ENCODE data around the gene ZNF440. TPM values are rescaled to one million over a fixed set of nuclear protein-coding genes. Genes with fewer than 3 reads are reported as not detected.
A peak's percentile ranks its signal among the peaks of the same experiment; 100 is the strongest.
"Not testable (repeated sequence)": the region's sequence is repeated elsewhere in the genome, so short reads cannot be mapped to it uniquely, and the experiment has no call there.

ZNF440 gene
- total and polyA plus RNA-seq, 2 experiments from 2014 or later: 1.9 to 17.0 TPM

- Histone ChIP-seq H3K9me3 (ENCODE audit: low read depth) (no peaks in the 10 kb centered on the region), H2AFZ (no peak overlapping the region), H3K9me2 (replicated peaks; ENCODE audit: insufficient read depth) (no peaks in the 10 kb centered on the region), H3K36me3 (replicated peaks; ENCODE audit: insufficient read depth, low read depth) (no peaks in the 10 kb centered on the region), H3K79me2 (peaks cover 2% of the 10 kb centered on the region), H4K20me1 (ENCODE audit: insufficient read depth, poor library complexity, severe bottlenecking) (no peaks in the 10 kb centered on the region), H3K27ac (no peak overlapping the region), H3K4me1 (ENCODE audit: insufficient read depth) (no peaks in the 10 kb centered on the region), H3K27me3 (no peaks in the 10 kb centered on the region), H3K4me3 (no peak overlapping the region), H3K4me2 (peak overlapping the region; percentile 79)
- TF ChIP-seq EZH2phosphoT487 (IDR thresholded peaks at IDR 0.05; ENCODE audit: low read depth, severe bottlenecking, unreplicated experiment): no peak
- no peak for TF ChIP-seq EZH2 (IDR thresholded peaks at IDR 0.05; ENCODE audit: borderline replicate concordance)
- TF ChIP-seq CTCF (IDR thresholded peaks at IDR 0.05; ENCODE audit: poor library complexity): no peak
- DNase-seq (ENCODE audit: low spot score): no peak
- 83% methylated on average over 11 of the region's 11 CpGs for WGBS (ENCODE audit: low lambda C conversion rate, missing lambda C conversion rate)
These were observed 34.1 kb downstream of the ZNF440 start for GRCh38 chr19:11848200-11848593.

- H4K20me1 ChIP-seq (ENCODE audit: insufficient read depth, poor library complexity, severe bottlenecking): no peaks in the 10 kb centered on the region
- no peak within 1 kb of the TSS for H2AFZ ChIP-seq
- TF ChIP-seq CTCF (IDR thresholded peaks at IDR 0.05; ENCODE audit: poor library complexity) (no peak), EZH2 (IDR thresholded peaks at IDR 0.05; ENCODE audit: borderline replicate concordance) (no peak), EZH2phosphoT487 (IDR thresholded peaks at IDR 0.05; ENCODE audit: low read depth, severe bottlenecking, unreplicated experiment) (no peak)
- H3K4me1 ChIP-seq (ENCODE audit: insufficient read depth): no peaks in the 10 kb centered on the region
- no peaks in the 10 kb centered on the region for H3K36me3 ChIP-seq (replicated peaks; ENCODE audit: insufficient read depth, low read depth)
- peak within 1 kb of the TSS; percentile 79 for H3K4me2 ChIP-seq
- peak; percentile 86 for DNase-seq (ENCODE audit: low spot score)
- peak within 1 kb of the TSS; percentile 73 for H3K27ac ChIP-seq
- no peaks in the 10 kb centered on the region for H3K27me3 ChIP-seq
- peaks cover 2% of the 10 kb centered on the region for H3K79me2 ChIP-seq
- 44% methylated on average over 51 of the region's 59 CpGs for WGBS (ENCODE audit: low lambda C conversion rate, missing lambda C conversion rate)
- no peaks in the 10 kb centered on the region for H3K9me2 ChIP-seq (replicated peaks; ENCODE audit: insufficient read depth)
- no peaks in the 10 kb centered on the region for H3K9me3 ChIP-seq (ENCODE audit: low read depth)
- H3K4me3 ChIP-seq: peak within 1 kb of the TSS; percentile 39
These were observed 34.8 kb downstream of the ZNF440 start, which contains the start of gene ZNF439 for GRCh38 chr19:11848594-11849469. TSS of gene ZNF439 (plus strand) at chr19:11848726. CDS start at chr19:11848868, 142 bp downstream.

GRCh38 chr19:11850289-11850688 lies 36.2 kb downstream of the ZNF440 start:
- 74% methylated on average over 4 of the region's 4 CpGs for WGBS (ENCODE audit: low lambda C conversion rate, missing lambda C conversion rate)
- not testable (repeated sequence) for DNase-seq (ENCODE audit: low spot score); H3K36me3 ChIP-seq (replicated peaks; ENCODE audit: insufficient read depth, low read depth); H3K9me3 ChIP-seq (ENCODE audit: low read depth); H3K27ac ChIP-seq; H4K20me1 ChIP-seq (ENCODE audit: insufficient read depth, poor library complexity, severe bottlenecking); H2AFZ ChIP-seq; H3K79me2 ChIP-seq; H3K27me3 ChIP-seq; H3K4me3 ChIP-seq; H3K9me2 ChIP-seq (replicated peaks; ENCODE audit: insufficient read depth); H3K4me2 ChIP-seq; H3K4me1 ChIP-seq (ENCODE audit: insufficient read depth)

- 64% methylated on average over 3 of the region's 3 CpGs for WGBS (ENCODE audit: low lambda C conversion rate, missing lambda C conversion rate)
- H3K79me2 ChIP-seq: peaks cover 2% of the 10 kb centered on the region
- no peaks in the 10 kb centered on the region for H3K36me3 ChIP-seq (replicated peaks; ENCODE audit: insufficient read depth, low read depth)
- H3K4me3 ChIP-seq: no peak overlapping the region
- no peaks in the 10 kb centered on the region for H3K9me2 ChIP-seq (replicated peaks; ENCODE audit: insufficient read depth)
- no peak overlapping the region for H3K27ac ChIP-seq
- no peak for DNase-seq (ENCODE audit: low spot score)
- no peak for TF ChIP-seq EZH2 (IDR thresholded peaks at IDR 0.05; ENCODE audit: borderline replicate concordance)
- no peak for TF ChIP-seq CTCF (IDR thresholded peaks at IDR 0.05; ENCODE audit: poor library complexity)
- no peak for TF ChIP-seq EZH2phosphoT487 (IDR thresholded peaks at IDR 0.05; ENCODE audit: low read depth, severe bottlenecking, unreplicated experiment)
- H3K4me1 ChIP-seq (ENCODE audit: insufficient read depth): no peaks in the 10 kb centered on the region
- no peaks in the 10 kb centered on the region for H4K20me1 ChIP-seq (ENCODE audit: insufficient read depth, poor library complexity, severe bottlenecking)
- no peaks in the 10 kb centered on the region for H3K27me3 ChIP-seq
- no peaks in the 10 kb centered on the region for H3K9me3 ChIP-seq (ENCODE audit: low read depth)
- no peak overlapping the region for H2AFZ ChIP-seq
- no peak overlapping the region for H3K4me2 ChIP-seq
These were observed 39.3 kb downstream of the ZNF440 start for GRCh38 chr19:11853358-11853757.
